ENCODE data around the gene RFX1.
"Not testable (repeated sequence)": the region's sequence is repeated elsewhere in the genome, so short reads cannot be mapped to it uniquely, and the experiment has no call there.

DNA sequence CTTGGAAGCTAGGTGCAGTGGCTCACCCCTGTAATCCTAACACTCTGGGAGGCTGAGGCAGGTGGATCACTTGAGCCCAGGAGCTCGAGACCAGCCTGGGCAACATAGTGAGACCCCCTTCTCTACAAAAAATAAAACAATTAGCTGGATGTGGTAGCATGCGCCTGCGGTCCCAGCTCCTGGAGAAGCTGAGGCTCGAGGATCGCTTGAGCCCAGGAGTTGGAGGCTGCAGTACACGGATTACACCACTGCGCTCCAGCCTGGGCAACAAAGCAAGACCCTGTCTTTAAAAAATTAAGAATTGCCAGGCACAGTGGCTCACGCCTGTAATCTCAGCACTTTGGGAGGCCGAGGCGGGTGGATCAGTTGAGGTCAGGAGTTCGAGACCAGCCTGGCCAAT, 44.8 kb upstream of the RFX1 start:
- TF ChIP-seq, protein P1, sequence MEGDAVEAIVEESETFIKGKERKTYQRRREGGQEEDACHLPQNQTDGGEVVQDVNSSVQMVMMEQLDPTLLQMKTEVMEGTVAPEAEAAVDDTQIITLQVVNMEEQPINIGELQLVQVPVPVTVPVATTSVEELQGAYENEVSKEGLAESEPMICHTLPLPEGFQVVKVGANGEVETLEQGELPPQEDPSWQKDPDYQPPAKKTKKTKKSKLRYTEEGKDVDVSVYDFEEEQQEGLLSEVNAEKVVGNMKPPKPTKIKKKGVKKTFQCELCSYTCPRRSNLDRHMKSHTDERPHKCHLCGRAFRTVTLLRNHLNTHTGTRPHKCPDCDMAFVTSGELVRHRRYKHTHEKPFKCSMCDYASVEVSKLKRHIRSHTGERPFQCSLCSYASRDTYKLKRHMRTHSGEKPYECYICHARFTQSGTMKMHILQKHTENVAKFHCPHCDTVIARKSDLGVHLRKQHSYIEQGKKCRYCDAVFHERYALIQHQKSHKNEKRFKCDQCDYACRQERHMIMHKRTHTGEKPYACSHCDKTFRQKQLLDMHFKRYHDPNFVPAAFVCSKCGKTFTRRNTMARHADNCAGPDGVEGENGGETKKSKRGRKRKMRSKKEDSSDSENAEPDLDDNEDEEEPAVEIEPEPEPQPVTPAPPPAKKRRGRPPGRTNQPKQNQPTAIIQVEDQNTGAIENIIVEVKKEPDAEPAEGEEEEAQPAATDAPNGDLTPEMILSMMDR (conservative IDR thresholded peaks at IDR 0.05; ENCODE audit: low read depth in 2 of 2): not testable (repeated sequence)
- TF ChIP-seq, protein P2, sequence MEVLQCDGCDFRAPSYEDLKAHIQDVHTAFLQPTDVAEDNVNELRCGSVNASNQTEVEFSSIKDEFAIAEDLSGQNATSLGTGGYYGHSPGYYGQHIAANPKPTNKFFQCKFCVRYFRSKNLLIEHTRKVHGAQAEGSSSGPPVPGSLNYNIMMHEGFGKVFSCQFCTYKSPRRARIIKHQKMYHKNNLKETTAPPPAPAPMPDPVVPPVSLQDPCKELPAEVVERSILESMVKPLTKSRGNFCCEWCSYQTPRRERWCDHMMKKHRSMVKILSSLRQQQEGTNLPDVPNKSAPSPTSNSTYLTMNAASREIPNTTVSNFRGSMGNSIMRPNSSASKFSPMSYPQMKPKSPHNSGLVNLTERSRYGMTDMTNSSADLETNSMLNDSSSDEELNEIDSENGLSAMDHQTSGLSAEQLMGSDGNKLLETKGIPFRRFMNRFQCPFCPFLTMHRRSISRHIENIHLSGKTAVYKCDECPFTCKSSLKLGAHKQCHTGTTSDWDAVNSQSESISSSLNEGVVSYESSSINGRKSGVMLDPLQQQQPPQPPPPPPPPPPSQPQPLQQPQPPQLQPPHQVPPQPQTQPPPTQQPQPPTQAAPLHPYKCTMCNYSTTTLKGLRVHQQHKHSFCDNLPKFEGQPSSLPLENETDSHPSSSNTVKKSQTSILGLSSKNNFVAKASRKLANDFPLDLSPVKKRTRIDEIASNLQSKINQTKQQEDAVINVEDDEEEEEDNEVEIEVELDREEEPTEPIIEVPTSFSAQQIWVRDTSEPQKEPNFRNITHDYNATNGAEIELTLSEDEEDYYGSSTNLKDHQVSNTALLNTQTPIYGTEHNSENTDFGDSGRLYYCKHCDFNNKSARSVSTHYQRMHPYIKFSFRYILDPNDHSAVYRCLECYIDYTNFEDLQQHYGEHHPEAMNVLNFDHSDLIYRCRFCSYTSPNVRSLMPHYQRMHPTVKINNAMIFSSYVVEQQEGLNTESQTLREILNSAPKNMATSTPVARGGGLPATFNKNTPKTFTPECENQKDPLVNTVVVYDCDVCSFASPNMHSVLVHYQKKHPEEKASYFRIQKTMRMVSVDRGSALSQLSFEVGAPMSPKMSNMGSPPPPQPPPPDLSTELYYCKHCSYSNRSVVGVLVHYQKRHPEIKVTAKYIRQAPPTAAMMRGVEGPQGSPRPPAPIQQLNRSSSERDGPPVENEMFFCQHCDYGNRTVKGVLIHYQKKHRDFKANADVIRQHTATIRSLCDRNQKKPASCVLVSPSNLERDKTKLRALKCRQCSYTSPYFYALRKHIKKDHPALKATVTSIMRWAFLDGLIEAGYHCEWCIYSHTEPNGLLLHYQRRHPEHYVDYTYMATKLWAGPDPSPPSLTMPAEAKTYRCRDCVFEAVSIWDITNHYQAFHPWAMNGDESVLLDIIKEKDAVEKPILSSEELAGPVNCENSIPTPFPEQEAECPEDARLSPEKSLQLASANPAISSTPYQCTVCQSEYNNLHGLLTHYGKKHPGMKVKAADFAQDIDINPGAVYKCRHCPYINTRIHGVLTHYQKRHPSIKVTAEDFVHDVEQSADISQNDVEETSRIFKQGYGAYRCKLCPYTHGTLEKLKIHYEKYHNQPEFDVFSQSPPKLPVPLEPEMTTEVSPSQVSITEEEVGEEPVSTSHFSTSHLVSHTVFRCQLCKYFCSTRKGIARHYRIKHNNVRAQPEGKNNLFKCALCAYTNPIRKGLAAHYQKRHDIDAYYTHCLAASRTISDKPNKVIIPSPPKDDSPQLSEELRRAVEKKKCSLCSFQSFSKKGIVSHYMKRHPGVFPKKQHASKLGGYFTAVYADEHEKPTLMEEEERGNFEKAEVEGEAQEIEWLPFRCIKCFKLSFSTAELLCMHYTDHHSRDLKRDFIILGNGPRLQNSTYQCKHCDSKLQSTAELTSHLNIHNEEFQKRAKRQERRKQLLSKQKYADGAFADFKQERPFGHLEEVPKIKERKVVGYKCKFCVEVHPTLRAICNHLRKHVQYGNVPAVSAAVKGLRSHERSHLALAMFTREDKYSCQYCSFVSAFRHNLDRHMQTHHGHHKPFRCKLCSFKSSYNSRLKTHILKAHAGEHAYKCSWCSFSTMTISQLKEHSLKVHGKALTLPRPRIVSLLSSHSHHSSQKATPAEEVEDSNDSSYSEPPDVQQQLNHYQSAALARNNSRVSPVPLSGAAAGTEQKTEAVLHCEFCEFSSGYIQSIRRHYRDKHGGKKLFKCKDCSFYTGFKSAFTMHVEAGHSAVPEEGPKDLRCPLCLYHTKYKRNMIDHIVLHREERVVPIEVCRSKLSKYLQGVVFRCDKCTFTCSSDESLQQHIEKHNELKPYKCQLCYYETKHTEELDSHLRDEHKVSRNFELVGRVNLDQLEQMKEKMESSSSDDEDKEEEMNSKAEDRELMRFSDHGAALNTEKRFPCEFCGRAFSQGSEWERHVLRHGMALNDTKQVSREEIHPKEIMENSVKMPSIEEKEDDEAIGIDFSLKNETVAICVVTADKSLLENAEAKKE (CRISPR knock-in tag; IDR thresholded peaks at IDR 0.05): not testable (repeated sequence)
